VCaP (cell line): ENCODE data around the gene MUTYH.

Source experiments
- H3K27ac ChIP-seq: fragments of 450-650 bp; 2 replicates; pipeline ENCODE4 v1.5.1; 2017
- TF ChIP-seq, protein P1 (sequence below): fragments of 450-650 bp; conservative IDR thresholded peaks from 2 replicates; pipeline ENCODE4 v1.5.1; 2017; ENCODE audit warnings: mild to moderate bottlenecking, moderate library complexity

MUTYH gene

GRCh38 chr1:45282351-45282750 lies 57.9 kb downstream of the MUTYH start:
- H3K27ac ChIP-seq, result no peak overlapping the region

More at GRCh38 chr1:45282351-45282750, 57.9 kb downstream of the MUTYH start:
- TF ChIP-seq, protein P1, sequence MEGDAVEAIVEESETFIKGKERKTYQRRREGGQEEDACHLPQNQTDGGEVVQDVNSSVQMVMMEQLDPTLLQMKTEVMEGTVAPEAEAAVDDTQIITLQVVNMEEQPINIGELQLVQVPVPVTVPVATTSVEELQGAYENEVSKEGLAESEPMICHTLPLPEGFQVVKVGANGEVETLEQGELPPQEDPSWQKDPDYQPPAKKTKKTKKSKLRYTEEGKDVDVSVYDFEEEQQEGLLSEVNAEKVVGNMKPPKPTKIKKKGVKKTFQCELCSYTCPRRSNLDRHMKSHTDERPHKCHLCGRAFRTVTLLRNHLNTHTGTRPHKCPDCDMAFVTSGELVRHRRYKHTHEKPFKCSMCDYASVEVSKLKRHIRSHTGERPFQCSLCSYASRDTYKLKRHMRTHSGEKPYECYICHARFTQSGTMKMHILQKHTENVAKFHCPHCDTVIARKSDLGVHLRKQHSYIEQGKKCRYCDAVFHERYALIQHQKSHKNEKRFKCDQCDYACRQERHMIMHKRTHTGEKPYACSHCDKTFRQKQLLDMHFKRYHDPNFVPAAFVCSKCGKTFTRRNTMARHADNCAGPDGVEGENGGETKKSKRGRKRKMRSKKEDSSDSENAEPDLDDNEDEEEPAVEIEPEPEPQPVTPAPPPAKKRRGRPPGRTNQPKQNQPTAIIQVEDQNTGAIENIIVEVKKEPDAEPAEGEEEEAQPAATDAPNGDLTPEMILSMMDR, result no peak
